H1 (cell line): ENCODE measurements around the gene SNAPIN. TPM values are rescaled to one million over a fixed set of nuclear protein-coding genes. Genes with fewer than 3 reads are reported as not detected.

Experiments used
- JUN ChIP-seq: IDR thresholded peaks from 2 replicates; pipeline ENCODE4 v1.6.1; 2011; ENCODE audit warnings: low read depth, mild to moderate bottlenecking, improper control_type of control experiment, low read length
- SIX5 ChIP-seq: IDR thresholded peaks from 2 replicates; pipeline ENCODE4 v1.6.1; 2011; ENCODE audit warnings: mild to moderate bottlenecking, low read depth, low read length
- SUZ12 ChIP-seq: fragments of 200-600 bp; sonication (generic); IDR thresholded peaks from 2 replicates; pipeline ENCODE4 v1.6.1; 2012; ENCODE audit warnings: mild to moderate bottlenecking, inconsistent platforms, low read length, moderate library complexity, mixed read lengths
- polyA plus RNA-seq, 7 experiments: library from polyadenylated mRNA; depleted of rRNA in 3 of 7; stranded (reverse) in 5 of 7; unstranded in 2 of 7; fragments of >200 nt in 5 of 7; fragments of 200-250 nt in 2 of 7; gene quantifications; 1 replicate in 5 of 7; 2 replicates in 1 of 7; 4 replicates in 1 of 7; pipeline versions ENCODE4 v1.2.1 to v1.2.3, GENCODE V29; 2011 to 2013; ENCODE audit warnings: missing spikeins in 2 of 7, mixed read lengths in 2 of 7
- total RNA-seq: library from RNA; stranded (reverse); fragmentation: NEBNext Ultra II Directional; extraction: Animal tissue kit (Norgen Biotek cat#: 25700); gene quantifications from 2 replicates; pipeline ENCODE4 v1.2.1, GENCODE V29; 2021

SNAPIN gene
- total and polyA plus RNA-seq, 2 of the 8 experiments (the other 6 are each of a cell fraction or from before 2014, with no cell fraction given): 25.7 to 31.1 TPM

DNA sequence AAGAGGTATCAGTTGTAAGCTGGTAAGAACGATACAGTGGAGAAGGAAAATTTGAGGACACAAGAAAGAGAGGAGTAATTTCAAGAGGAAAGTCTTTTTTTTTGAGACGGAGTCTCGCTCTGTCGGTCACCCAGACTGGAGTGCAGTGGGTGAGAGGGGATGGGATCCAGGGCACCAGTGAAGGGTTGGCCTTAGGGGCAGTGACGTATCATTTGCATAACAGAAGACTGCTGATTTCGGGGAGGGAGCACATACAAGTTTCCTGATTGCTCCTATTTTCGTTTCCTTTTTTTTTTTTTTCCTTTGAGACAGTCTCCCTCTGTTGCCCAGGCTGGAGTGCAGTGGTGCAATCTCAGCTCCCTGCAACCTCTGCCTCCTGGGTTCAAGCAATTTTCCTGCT, 35.4 kb upstream of the SNAPIN start (continued):
- TF ChIP-seq SUZ12 (no peak), JUN (no peak), SIX5 (no peak)
